Mammary epithelial cell (primary cell): ENCODE measurements around the gene LGALSL.
A peak's percentile ranks its signal among the peaks of the same experiment; 100 is the strongest.

Experiments used
- EZH2 ChIP-seq: IDR thresholded peaks from 2 replicates; pipeline ENCODE4 v1.6.1; 2012; ENCODE audit warnings: low read length, inconsistent platforms, borderline replicate concordance
- TF ChIP-seq, protein P1 (sequence below), 2 donors: IDR thresholded peaks in 1 of 2; conservative IDR thresholded peaks in 1 of 2; 2 replicates each; pipeline ENCODE4 v1.5.1; 2011 to 2012; ENCODE audit warnings: inconsistent platforms in 2 of 2, low read length in 2 of 2, mild to moderate bottlenecking in 2 of 2, control low read depth in 1 of 2, low read depth in 1 of 2; ENCODE audit not compliant: insufficient read depth in 1 of 2; ENCODE audit errors: extremely low read depth in 1 of 2

DNA sequence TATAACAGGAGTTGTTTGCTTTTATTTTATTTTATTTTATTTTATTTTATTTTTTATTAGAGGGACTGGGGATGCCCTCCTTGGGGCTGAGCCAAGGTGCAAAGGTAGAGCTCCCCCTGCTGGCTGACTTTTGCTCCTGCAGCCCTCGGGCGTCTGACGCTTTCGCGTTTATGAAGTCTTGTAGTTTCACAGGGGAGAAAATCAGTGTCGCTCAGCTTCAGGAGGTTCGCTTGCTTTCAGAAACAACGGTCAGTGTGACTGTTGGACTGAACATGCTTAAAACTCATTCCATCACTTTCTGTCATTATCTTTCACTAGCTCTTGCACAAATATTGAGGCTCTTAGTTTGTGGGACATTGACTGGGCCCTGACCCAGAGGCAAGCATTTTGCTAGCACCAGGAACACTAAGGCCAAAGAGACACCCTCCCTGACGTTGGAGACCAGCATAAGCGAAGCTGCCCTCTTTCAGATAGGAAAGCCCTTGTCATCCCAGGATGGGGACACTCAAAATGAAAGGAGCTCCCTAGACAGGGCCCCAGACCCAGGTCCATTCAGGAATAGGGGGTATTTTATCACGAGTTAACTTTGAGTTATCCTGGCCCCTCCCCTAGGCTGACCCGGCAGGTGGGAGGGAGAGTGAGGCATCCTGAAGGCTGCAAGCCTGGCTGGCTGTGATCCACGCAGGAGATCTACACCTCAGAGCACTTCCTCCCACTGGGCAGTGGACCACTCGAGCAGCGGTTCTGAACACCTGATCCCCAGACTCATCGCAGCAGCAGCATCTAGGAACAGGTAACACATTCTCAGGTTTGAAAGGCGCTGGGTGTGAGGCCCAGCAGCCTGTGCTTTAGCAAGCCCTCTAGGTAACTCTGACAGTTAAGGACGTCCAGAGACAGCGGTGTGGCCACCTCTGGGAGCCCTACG, 34.4 kb downstream of the LGALSL start:
- TF ChIP-seq, protein P1, sequence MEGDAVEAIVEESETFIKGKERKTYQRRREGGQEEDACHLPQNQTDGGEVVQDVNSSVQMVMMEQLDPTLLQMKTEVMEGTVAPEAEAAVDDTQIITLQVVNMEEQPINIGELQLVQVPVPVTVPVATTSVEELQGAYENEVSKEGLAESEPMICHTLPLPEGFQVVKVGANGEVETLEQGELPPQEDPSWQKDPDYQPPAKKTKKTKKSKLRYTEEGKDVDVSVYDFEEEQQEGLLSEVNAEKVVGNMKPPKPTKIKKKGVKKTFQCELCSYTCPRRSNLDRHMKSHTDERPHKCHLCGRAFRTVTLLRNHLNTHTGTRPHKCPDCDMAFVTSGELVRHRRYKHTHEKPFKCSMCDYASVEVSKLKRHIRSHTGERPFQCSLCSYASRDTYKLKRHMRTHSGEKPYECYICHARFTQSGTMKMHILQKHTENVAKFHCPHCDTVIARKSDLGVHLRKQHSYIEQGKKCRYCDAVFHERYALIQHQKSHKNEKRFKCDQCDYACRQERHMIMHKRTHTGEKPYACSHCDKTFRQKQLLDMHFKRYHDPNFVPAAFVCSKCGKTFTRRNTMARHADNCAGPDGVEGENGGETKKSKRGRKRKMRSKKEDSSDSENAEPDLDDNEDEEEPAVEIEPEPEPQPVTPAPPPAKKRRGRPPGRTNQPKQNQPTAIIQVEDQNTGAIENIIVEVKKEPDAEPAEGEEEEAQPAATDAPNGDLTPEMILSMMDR (conservative IDR thresholded peaks at IDR 0.05 in 1 of 2, IDR thresholded peaks at IDR 0.05 in 1 of 2; ENCODE audit: extremely low read depth in 1 of 2, insufficient read depth in 1 of 2, low read depth in 1 of 2, low read length in 2 of 2): peak; percentile 85 to 93
- no peak for TF ChIP-seq EZH2
